Tibial nerve (tissue), 3 donors: ENCODE measurements around the gene ARG2.

Experiments
- CTCF ChIP-seq, 5 experiments: fragments of 200-600 bp in 3 of 5; fragments of 450-650 bp in 2 of 5; sonication (generic) in 3 of 5; IDR thresholded peaks; one replicate each; pipeline ENCODE4 v1.5.1; 2016 to 2019; ENCODE audit warnings: antibody characterized with exemption in 5 of 5, mild to moderate bottlenecking in 3 of 5, moderate library complexity in 2 of 5
- POLR2A ChIP-seq, 2 donors: fragments of 450-650 bp; IDR thresholded peaks; one replicate each; pipeline ENCODE4 v1.6.1; 2017; ENCODE audit warnings: antibody characterized with exemption in 2 of 2, mild to moderate bottlenecking in 2 of 2, moderate library complexity in 2 of 2

DNA sequence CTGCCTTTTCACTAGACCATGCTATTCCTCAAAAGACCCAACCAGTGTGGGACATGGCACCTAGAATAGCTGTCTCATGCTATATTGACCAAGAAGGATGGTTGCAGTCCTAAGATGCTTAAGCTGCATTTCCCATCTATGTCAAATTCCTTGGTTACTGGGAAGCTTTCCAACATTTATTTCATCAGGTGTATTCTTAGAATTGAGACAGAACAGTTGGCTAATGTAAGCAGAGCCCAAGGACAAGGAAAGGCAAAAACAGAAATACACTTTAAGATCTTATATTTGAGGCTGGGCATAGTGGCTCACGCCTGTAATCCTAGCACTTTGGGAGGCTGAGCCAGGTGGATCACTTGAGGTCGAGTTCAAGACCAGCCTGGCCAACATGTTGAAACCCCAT is 24.7 kb downstream of the ARG2 start:
- TF ChIP-seq POLR2A (IDR thresholded peaks at IDR 0.05) (no peak), CTCF (IDR thresholded peaks at IDR 0.05) (no peak)
